K562 (cell line): ENCODE measurements around the gene HAUS5. TPM values are rescaled to one million over a fixed set of nuclear protein-coding genes. Genes with fewer than 3 reads are reported as not detected.

Experiments
- CBX3 ChIP-seq, 2 experiments: IDR thresholded peaks; 1 replicate in 1 of 2; 2 replicates in 1 of 2; pipeline ENCODE4 v1.6.1; 2012; ENCODE audit warnings: inconsistent platforms in 2 of 2, low read length in 2 of 2, borderline replicate concordance in 1 of 2, control low read depth in 1 of 2
- CBX8 ChIP-seq: fragments of 200-600 bp; sonication (generic); IDR thresholded peaks from 2 replicates; pipeline ENCODE4 v1.6.1; 2012; ENCODE audit warnings: borderline replicate concordance, mixed run types, low read depth, mild to moderate bottlenecking, moderate library complexity, mixed read lengths, low read length, control low read depth, inconsistent platforms; ENCODE audit not compliant: poor library complexity, severe bottlenecking; ENCODE audit errors: extremely low read depth
- CEBPG ChIP-seq, 3 experiments: fragments of 200-800 bp in 1 of 3; sonication (Bioruptor generic) in 1 of 3; sonication (generic) in 1 of 3; formaldehyde crosslinking in 1 of 3; IDR thresholded peaks in 2 of 3; conservative IDR thresholded peaks in 1 of 3; 2 replicates each; pipeline versions ENCODE4 v1.6.1 to v1.8.0; 2016 to 2022; ENCODE audit warnings: missing compliant biosample characterization in 2 of 3, missing genetic modification characterization in 2 of 3, mild to moderate bottlenecking in 1 of 3, missing genetic modification reagents in 1 of 3
- DNMT1 ChIP-seq: fragments of 450-650 bp; IDR thresholded peaks from 2 replicates; pipeline ENCODE4 v1.6.1; 2016; ENCODE audit warnings: antibody characterized with exemption, mild to moderate bottlenecking
- ILK ChIP-seq: fragments of 450-650 bp; IDR thresholded peaks from 2 replicates; pipeline ENCODE4 v1.6.1; 2016; ENCODE audit warnings: missing genetic modification characterization, low read depth, mild to moderate bottlenecking, missing compliant biosample characterization, moderate library complexity, borderline replicate concordance
- KAT8 ChIP-seq: fragments of 450-650 bp; IDR thresholded peaks from 2 replicates; pipeline ENCODE4 v1.6.1; 2016; ENCODE audit warnings: low read depth, mild to moderate bottlenecking
- LCOR ChIP-seq: sonication (generic); formaldehyde crosslinking; IDR thresholded peaks from 2 replicates; pipeline ENCODE4 v1.8.0; 2022; ENCODE audit warnings: mild to moderate bottlenecking, missing genetic modification reagents
- NONO ChIP-seq, 2 experiments: fragments of 200-400 bp in 1 of 2; fragments of 450-650 bp in 1 of 2; formaldehyde crosslinking in 1 of 2; IDR thresholded peaks; 2 replicates each; pipeline ENCODE4 v1.6.1; 2017; ENCODE audit warnings: low read depth in 2 of 2, mild to moderate bottlenecking in 2 of 2, moderate library complexity in 2 of 2, low read length in 1 of 2
- SIN3B ChIP-seq: fragments of 450-650 bp; IDR thresholded peaks from 2 replicates; pipeline ENCODE4 v1.6.1; 2017; ENCODE audit warnings: low read depth, mild to moderate bottlenecking, moderate library complexity
- SIRT6 ChIP-seq: IDR thresholded peaks from one replicate; pipeline ENCODE4 v1.6.1; 2012; ENCODE audit warnings: low read depth, mild to moderate bottlenecking, control low read depth, inconsistent platforms, low read length, moderate library complexity
- ZFPM2 ChIP-seq: fragments of 250-450 bp; sonication (Bioruptor Pico); IDR thresholded peaks from 2 replicates; pipeline ENCODE4 v1.5.1; 2022; ENCODE audit warnings: mild to moderate bottlenecking
- ZNF23 ChIP-seq: fragments of 250-450 bp; sonication (Bioruptor Pico); IDR thresholded peaks from 2 replicates; pipeline ENCODE4 v1.4.0; 2020; ENCODE audit warnings: mild to moderate bottlenecking
- ZNF408 ChIP-seq: fragments of 250-450 bp; sonication (Bioruptor Pico); IDR thresholded peaks from 2 replicates; pipeline ENCODE4 v1.4.0; 2020; ENCODE audit warnings: low read depth, mild to moderate bottlenecking, moderate library complexity
- polyA plus RNA-seq, 8 experiments: library from polyadenylated mRNA; depleted of rRNA in 4 of 8; stranded (reverse) in 5 of 8; unstranded in 3 of 8; fragments of >200 nt; fragmentation: Nextera tagmentation in 2 of 8; fragmentation: Illumina TruSeq in 1 of 8; extraction: Ambion mirVana in 2 of 8; extraction: Trizol in 1 of 8; gene quantifications; 2 replicates each; pipeline versions ENCODE4 v1.2.1 to v1.2.3, GENCODE V29; 2011 to 2014; ENCODE audit warnings: inconsistent platforms in 1 of 8, missing spikeins in 1 of 8
- total RNA-seq, 7 experiments: library from RNA; depleted of rRNA in 6 of 7; stranded (reverse); fragments of >200 nt in 6 of 7; fragmentation: Illumina TruSeq in 2 of 7; extraction: Trizol in 2 of 7; gene quantifications; 2 replicates each; pipeline versions ENCODE4 v1.2.1 to v1.2.3, GENCODE V29; 2011 to 2021; ENCODE audit warnings: low replicate concordance in 1 of 7
- TF ChIP-seq, protein P1 (sequence below): fragments of 150-350 bp; IDR thresholded peaks from 2 replicates; pipeline ENCODE4 v1.6.1; 2014; ENCODE audit warnings: low read depth, mild to moderate bottlenecking, low read length, borderline replicate concordance
- TF ChIP-seq, protein P2 (sequence below): fragments of 450-650 bp; formaldehyde crosslinking; IDR thresholded peaks from 2 replicates; pipeline ENCODE4 v1.4.0; 2020; ENCODE audit warnings: mild to moderate bottlenecking, moderate library complexity
- TF ChIP-seq, protein P3 (sequence below): fragments of 250-450 bp; sonication (Bioruptor Pico); IDR thresholded peaks from 2 replicates; pipeline ENCODE4 v1.6.1; 2021; ENCODE audit warnings: mild to moderate bottlenecking

HAUS5 gene
- total and polyA plus RNA-seq, 9 of the 15 experiments (the other 6 are each of a cell fraction or from before 2014, with no cell fraction given), result 3.5 to 41.3 (median 14.2) TPM

DNA sequence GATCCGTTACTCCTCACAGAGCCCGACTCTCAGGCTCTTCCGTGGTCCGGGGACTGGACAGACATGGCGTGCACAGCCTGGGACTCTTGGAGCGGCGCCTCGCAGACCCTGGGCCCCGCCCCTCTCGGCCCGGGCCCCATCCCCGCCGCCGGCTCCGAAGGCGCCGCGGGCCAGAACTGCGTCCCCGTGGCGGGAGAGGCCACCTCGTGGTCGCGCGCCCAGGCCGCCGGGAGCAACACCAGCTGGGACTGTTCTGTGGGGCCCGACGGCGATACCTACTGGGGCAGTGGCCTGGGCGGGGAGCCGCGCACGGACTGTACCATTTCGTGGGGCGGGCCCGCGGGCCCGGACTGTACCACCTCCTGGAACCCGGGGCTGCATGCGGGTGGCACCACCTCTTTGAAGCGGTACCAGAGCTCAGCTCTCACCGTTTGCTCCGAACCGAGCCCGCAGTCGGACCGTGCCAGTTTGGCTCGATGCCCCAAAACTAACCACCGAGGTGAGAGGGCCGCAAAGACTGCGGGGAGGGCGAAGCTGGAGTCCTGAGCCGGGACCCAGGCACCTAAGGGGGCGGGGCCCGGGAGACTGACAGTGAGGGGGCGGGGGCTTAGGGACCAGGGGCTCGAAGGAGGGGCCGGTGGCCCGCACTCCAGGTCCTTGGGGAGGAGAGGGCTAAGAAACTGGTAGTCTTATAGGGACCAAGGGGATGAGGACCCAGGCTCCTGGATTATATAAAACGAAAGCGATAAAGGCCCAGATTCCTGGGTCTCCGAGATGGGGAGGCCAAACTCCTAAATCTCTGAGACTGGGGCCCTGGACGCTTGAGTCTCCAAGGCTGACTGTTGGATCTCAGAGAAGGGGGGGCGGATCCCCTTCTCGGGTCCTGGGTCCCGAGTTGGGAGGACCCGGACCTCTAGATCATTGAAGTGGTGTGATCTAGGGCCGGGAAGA is 31.0 kb downstream of the HAUS5 start (continued):
- TF ChIP-seq CBX3 (IDR thresholded peaks at IDR 0.05; ENCODE audit: borderline replicate concordance in 1 of 2, low read length in 2 of 2) (peak in 1 of 2 experiments; percentile 87; a peak in 2 of 3 replicates), ZNF408 (CRISPR knock-in tag) (no peak), NONO (IDR thresholded peaks at IDR 0.05; ENCODE audit: low read depth in 2 of 2, low read length in 1 of 2) (peak; percentile 81 to 99), SIN3B (peak; percentile 59), ILK (no peak), SIRT6 (no peak), CBX8 (no peak), CEBPG (CRISPR knock-in tag; IDR thresholded peaks at IDR 0.05) (no peak), CEBPG (tag; conservative IDR thresholded peaks at IDR 0.05 in 1 of 2, IDR thresholded peaks at IDR 0.05 in 1 of 2) (no peak), LCOR (CRISPR knock-in tag) (peak; percentile 88), DNMT1 (no peak), ZFPM2 (CRISPR knock-in tag) (no peak), ZNF23 (no peak), KAT8 (no peak)
- TF ChIP-seq, protein P1, sequence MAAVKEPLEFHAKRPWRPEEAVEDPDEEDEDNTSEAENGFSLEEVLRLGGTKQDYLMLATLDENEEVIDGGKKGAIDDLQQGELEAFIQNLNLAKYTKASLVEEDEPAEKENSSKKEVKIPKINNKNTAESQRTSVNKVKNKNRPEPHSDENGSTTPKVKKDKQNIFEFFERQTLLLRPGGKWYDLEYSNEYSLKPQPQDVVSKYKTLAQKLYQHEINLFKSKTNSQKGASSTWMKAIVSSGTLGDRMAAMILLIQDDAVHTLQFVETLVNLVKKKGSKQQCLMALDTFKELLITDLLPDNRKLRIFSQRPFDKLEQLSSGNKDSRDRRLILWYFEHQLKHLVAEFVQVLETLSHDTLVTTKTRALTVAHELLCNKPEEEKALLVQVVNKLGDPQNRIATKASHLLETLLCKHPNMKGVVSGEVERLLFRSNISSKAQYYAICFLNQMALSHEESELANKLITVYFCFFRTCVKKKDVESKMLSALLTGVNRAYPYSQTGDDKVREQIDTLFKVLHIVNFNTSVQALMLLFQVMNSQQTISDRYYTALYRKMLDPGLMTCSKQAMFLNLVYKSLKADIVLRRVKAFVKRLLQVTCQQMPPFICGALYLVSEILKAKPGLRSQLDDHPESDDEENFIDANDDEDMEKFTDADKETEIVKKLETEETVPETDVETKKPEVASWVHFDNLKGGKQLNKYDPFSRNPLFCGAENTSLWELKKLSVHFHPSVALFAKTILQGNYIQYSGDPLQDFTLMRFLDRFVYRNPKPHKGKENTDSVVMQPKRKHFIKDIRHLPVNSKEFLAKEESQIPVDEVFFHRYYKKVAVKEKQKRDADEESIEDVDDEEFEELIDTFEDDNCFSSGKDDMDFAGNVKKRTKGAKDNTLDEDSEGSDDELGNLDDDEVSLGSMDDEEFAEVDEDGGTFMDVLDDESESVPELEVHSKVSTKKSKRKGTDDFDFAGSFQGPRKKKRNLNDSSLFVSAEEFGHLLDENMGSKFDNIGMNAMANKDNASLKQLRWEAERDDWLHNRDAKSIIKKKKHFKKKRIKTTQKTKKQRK, result no peak
- TF ChIP-seq, protein P2, sequence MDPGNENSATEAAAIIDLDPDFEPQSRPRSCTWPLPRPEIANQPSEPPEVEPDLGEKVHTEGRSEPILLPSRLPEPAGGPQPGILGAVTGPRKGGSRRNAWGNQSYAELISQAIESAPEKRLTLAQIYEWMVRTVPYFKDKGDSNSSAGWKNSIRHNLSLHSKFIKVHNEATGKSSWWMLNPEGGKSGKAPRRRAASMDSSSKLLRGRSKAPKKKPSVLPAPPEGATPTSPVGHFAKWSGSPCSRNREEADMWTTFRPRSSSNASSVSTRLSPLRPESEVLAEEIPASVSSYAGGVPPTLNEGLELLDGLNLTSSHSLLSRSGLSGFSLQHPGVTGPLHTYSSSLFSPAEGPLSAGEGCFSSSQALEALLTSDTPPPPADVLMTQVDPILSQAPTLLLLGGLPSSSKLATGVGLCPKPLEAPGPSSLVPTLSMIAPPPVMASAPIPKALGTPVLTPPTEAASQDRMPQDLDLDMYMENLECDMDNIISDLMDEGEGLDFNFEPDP (CRISPR knock-in tag), result no peak
- TF ChIP-seq, protein P3, sequence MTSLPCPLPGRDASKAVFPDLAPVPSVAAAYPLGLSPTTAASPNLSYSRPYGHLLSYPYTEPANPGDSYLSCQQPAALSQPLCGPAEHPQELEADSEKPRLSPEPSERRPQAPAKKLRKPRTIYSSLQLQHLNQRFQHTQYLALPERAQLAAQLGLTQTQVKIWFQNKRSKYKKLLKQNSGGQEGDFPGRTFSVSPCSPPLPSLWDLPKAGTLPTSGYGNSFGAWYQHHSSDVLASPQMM (CRISPR knock-in tag), result no peak
